Tibial artery (tissue), 4 donors: Measurements from ENCODE around the gene POLR2J.
"Not testable (repeated sequence)": the region's sequence is repeated elsewhere in the genome, so short reads cannot be mapped to it uniquely, and the experiment has no call there.

ENCODE experiments used
- DNase-seq, 2 donors: peaks; one replicate each; pipeline ENCODE4 v3.0.0-alpha.2; 2019
- H3K27ac ChIP-seq, 2 donors: fragments of 200-600 bp; sonication (generic) in 1 of 2; 1 replicate in 1 of 2; 2 replicates in 1 of 2; pipeline ENCODE4 v1.5.1; 2018 to 2019; ENCODE audit warnings: mild to moderate bottlenecking in 1 of 2
- H3K27me3 ChIP-seq, 2 donors: fragments of 200-600 bp; sonication (generic) in 1 of 2; one replicate each; pipeline versions ENCODE4 v1.5.1 to v1.6.0; 2016 to 2019
- H3K36me3 ChIP-seq, 3 donors: fragments of 200-600 bp; sonication (generic) in 2 of 3; one replicate each; pipeline ENCODE4 v1.5.1; 2016 to 2019; ENCODE audit warnings: mild to moderate bottlenecking in 2 of 3
- H3K4me1 ChIP-seq, 4 donors: fragments of 200-600 bp; sonication (generic) in 2 of 4; 1 replicate in 3 of 4; 2 replicates in 1 of 4; pipeline ENCODE4 v1.5.1; 2016 to 2019
- H3K4me3 ChIP-seq, 2 donors: fragments of 200-600 bp; sonication (generic) in 1 of 2; 1 replicate in 1 of 2; 2 replicates in 1 of 2; pipeline ENCODE4 v1.5.1; 2018 to 2019; ENCODE audit warnings: mild to moderate bottlenecking in 2 of 2
- H3K9me3 ChIP-seq, 3 donors: fragments of 200-600 bp; sonication (generic) in 1 of 3; one replicate each; pipeline ENCODE4 v1.5.1; 2016 to 2019
- intact Hi-C: fragments of 100-400 bp; cut with DNase I; formaldehyde crosslinking; loops from one replicate; pipeline ENCODE4 v1.15.0; 2023; ENCODE audit warnings: low total_unique reads
- TF ChIP-seq, protein P1 (sequence below), 2 experiments: fragments of 200-600 bp in 1 of 2; fragments of 450-650 bp in 1 of 2; IDR thresholded peaks; one replicate each; pipeline ENCODE4 v1.5.1; 2017 to 2019; ENCODE audit warnings: antibody characterized with exemption in 2 of 2, mild to moderate bottlenecking in 1 of 2, moderate library complexity in 1 of 2

POLR2J gene

DNA sequence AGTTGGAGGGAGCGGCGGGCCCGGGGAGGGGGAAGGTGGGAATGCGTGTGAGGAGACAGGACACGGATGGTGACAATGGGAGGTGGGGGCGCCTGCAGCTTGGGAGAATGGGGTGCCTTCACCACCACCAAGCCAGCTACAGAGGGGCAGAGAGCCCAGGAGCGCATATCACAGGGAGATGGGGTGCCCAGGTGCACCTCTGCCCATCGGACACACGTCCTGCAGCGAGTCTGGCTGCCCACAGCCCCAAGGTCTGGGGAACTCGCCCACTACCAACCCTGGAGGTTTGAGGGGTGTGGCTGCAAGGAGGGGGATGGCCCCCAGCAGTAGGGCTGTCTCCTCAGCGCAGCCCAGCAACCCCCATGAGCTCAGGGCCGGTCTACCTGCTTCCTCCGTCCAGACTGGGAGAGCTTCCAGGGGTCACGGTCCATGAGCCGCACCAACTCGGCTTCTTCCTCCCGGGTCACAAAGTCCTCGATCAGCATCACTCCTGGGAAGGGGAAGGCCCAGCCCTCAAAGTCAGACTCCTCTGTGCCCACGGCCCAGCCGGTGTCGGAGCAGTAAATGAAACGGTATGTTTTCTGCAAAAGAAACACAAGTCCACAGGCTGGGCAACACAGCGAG lies 19.4 kb downstream of the POLR2J start:
- H3K36me3 ChIP-seq: peaks cover 34 to 53% (median 40%) of the 10 kb centered on the region in 3 donors
- no peak overlapping the region for H3K4me3 ChIP-seq
- H3K4me1 ChIP-seq: peaks cover 0 to 19% (median 11%) of the 10 kb centered on the region in 4 donors
- intact Hi-C loops: no loop called here
- no peaks in the 10 kb centered on the region for H3K9me3 ChIP-seq
- H3K27me3 ChIP-seq: no peaks in the 10 kb centered on the region
- DNase-seq: no peak
- TF ChIP-seq, protein P1, sequence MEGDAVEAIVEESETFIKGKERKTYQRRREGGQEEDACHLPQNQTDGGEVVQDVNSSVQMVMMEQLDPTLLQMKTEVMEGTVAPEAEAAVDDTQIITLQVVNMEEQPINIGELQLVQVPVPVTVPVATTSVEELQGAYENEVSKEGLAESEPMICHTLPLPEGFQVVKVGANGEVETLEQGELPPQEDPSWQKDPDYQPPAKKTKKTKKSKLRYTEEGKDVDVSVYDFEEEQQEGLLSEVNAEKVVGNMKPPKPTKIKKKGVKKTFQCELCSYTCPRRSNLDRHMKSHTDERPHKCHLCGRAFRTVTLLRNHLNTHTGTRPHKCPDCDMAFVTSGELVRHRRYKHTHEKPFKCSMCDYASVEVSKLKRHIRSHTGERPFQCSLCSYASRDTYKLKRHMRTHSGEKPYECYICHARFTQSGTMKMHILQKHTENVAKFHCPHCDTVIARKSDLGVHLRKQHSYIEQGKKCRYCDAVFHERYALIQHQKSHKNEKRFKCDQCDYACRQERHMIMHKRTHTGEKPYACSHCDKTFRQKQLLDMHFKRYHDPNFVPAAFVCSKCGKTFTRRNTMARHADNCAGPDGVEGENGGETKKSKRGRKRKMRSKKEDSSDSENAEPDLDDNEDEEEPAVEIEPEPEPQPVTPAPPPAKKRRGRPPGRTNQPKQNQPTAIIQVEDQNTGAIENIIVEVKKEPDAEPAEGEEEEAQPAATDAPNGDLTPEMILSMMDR (IDR thresholded peaks at IDR 0.05): no peak
- no peak overlapping the region for H3K27ac ChIP-seq

DNA sequence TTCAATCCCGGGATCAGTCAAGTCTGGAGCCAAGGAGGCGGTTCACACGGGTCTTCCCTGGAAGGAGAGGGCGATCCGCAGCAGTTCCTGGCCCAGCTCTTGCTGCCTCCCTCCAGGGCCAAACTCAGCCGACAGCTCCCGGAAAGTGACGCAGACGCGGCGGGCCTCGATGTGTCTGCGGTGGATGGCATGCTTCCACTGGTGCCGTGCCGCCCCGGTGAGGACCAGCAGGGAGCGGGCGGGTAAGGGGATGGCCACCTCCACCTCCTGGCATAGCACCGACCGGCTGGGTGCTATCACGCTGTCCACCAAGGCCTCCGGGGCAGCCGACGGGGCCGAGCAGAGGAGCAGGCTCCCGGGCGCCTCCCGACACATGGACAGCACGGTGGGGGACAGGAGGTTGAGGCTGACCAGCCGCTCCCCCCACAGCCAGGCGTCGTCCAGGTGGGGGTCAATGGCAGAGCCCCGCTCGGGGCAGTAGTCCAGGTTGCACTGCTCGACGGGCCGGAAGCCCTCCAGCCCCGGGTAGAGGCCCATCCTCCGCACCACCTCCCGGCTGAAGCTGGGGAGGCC lies 21.3 kb downstream of the POLR2J start:
- H3K4me1 ChIP-seq: peaks cover 0 to 2% (median 0%) of the 10 kb centered on the region in 4 donors
- no peaks in the 10 kb centered on the region for H3K9me3 ChIP-seq
- peaks cover 34 to 53% (median 40%) of the 10 kb centered on the region in 3 donors for H3K36me3 ChIP-seq
- H3K27me3 ChIP-seq: no peaks in the 10 kb centered on the region
- intact Hi-C loops: no loop called here
- DNase-seq: no peak
- no peak overlapping the region for H3K27ac ChIP-seq
- TF ChIP-seq, protein P1 (IDR thresholded peaks at IDR 0.05): no peak
- no peak overlapping the region for H3K4me3 ChIP-seq

DNA sequence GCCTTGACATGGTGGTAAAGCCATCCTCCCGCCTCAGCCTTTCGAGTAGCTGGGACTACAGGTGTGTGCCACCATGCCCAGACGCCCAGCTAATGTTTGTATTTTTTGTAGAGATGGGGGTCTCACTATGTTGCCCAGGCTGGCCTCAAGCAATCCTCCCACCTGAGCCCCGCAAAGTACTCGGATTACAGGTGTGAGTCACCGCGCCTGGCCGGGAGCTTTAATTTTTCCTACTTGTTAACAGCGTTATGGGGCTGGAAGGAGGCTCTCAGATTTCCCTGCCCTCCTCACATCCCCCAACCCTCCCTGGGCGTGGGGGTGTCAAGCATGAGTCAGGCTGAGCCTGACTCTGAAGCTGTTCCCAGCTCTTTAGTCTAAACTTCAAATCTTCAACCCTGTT lies 22.4 kb downstream of the POLR2J start:
- TF ChIP-seq, protein P1 (IDR thresholded peaks at IDR 0.05): no peak
- H3K4me1 ChIP-seq: no peaks in the 10 kb centered on the region
- no peak overlapping the region for H3K4me3 ChIP-seq
- peaks cover 34 to 53% (median 40%) of the 10 kb centered on the region in 3 donors for H3K36me3 ChIP-seq
- H3K27me3 ChIP-seq: no peaks in the 10 kb centered on the region
- no peak overlapping the region for H3K27ac ChIP-seq
- no peak for DNase-seq
- intact Hi-C loops: no loop called here
- H3K9me3 ChIP-seq: no peaks in the 10 kb centered on the region

DNA sequence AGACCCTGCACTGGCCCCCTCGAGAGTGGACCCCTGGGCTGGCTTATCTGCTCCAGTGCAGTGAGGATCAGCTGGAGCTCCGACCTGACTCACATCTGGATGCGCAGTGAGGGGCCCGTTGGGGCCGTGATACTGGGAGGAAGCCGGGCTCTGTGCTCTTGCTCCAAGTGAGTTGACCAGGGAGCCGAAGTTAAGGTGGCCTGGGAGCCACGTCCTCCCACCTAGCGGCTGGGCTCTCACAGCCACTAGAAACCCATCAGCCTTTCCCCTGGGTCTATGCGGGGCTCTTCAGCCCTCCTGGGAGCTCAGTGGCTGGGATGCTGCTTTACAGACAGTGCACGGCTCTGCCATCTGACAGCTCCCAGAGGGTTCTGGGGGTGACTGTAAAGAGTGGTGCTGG lies 23.1 kb downstream of the POLR2J start:
- Histone ChIP-seq H3K36me3 (peaks cover 34 to 53% (median 40%) of the 10 kb centered on the region in 3 donors), H3K27me3 (no peaks in the 10 kb centered on the region)
- intact Hi-C loops: no loop called here

DNA sequence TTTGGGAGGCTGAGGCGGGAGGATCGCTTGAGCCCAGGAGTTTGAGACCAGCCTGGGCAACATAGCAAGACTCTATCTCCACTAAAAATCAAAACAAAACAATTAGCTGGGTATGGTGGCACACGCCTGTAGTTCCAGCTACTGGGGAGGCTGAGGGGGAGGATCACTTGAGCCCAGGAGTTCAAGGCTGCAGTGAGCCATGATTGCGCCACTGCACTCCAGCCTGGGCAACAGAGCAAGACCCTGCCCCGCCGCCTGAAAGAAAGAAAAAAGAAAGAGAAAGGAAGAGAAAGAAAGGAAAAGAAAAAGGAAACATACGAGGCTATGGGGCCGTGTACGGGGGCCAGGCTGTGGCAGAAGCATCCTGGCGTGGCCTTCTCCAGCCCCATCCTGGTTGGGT lies 23.8 kb downstream of the POLR2J start:
- H3K4me1 ChIP-seq, DNase-seq, H3K9me3 ChIP-seq, intact Hi-C loops, H3K27ac ChIP-seq, H3K4me3 ChIP-seq, H3K27me3 ChIP-seq: not testable (repeated sequence)
- H3K36me3 ChIP-seq: peaks cover 34 to 53% (median 40%) of the 10 kb centered on the region in 3 donors

More for the DNA sequence above, 23.1 kb downstream of the POLR2J start:
- no peak for DNase-seq
- Histone ChIP-seq H3K9me3 (no peaks in the 10 kb centered on the region), H3K27ac (no peak overlapping the region), H3K4me3 (no peak overlapping the region), H3K4me1 (no peaks in the 10 kb centered on the region)
- TF ChIP-seq, protein P1 (IDR thresholded peaks at IDR 0.05): no peak

DNA sequence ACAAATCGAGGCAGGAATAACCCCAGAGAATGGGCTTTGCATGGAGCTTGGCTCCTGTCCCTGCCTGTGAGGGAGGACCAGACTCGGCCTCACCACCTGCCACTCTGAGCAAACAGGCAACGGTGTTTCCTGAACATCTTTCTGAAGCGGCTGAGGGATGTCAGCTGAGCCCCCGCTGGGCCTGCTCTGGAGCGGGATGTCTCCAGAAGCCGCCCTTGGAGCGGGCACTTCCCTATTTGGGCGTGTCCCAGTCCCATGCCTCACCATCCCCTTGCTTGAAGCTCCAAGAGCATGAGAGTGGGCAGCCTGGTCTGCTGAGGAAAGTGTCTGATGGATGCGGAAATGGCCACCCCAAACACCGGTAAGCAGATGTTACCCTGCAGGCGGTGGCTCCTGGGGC lies 24.3 kb downstream of the POLR2J start:
- no peak for DNase-seq
- no peak overlapping the region for H3K27ac ChIP-seq
- TF ChIP-seq, protein P1 (IDR thresholded peaks at IDR 0.05): no peak
- H3K27me3 ChIP-seq: no peaks in the 10 kb centered on the region
- no peaks in the 10 kb centered on the region for H3K9me3 ChIP-seq
- intact Hi-C loops: no loop called here
- H3K4me1 ChIP-seq: no peaks in the 10 kb centered on the region
- peaks cover 33 to 49% (median 39%) of the 10 kb centered on the region in 3 donors for H3K36me3 ChIP-seq
- H3K4me3 ChIP-seq: no peak overlapping the region
